Inflammatory macrophage (primary cell): ENCODE measurements around the gene TM6SF1.
"Not testable (repeated sequence)": the region's sequence is repeated elsewhere in the genome, so short reads cannot be mapped to it uniquely, and the experiment has no call there.

Source experiments
- DNase-seq, 2 donors: peaks; one replicate each; pipeline ENCODE4 v3.0.0-alpha.2; 2020 to 2022
- total RNA-seq, 18 experiments: gene quantifications; one replicate each; lab custom pipeline; 2026; ENCODE audit warnings: mixed read lengths in 6 of 18, inconsistent platforms in 2 of 18; lab: John Stamatoyannopoulos, UW

TM6SF1 gene
- 13.0 to 77.3 (median 56.7) reads per million in 18 experiments for total RNA-seq

- peak in 1 of 2 donors; percentile 58 for DNase-seq
These were observed at the start of gene TM6SF1 for GRCh38 chr15:83106994-83107840. TM6SF1 (plus strand) TSS chr15:83107645; CDS start chr15:83107681, 36 bp downstream.

GRCh38 chr15:83057696-83058376, 49.6 kb upstream of the TM6SF1 start:
- DNase-seq, result no peak

- DNase-seq, result no peak
These were observed 45.8 kb upstream of the TM6SF1 start for GRCh38 chr15:83061680-83062079.

- peak; percentile 69 to 73 for DNase-seq
These were observed 44.7 kb upstream of the TM6SF1 start for GRCh38 chr15:83062768-83063180.

GRCh38 chr15:83063551-83063950, 43.9 kb upstream of the TM6SF1 start:
- no peak for DNase-seq

GRCh38 chr15:83064859-83065258, 42.6 kb upstream of the TM6SF1 start:
- peak in 1 of 2 donors; percentile 15 for DNase-seq

- DNase-seq, result no peak
These were observed 42.0 kb upstream of the TM6SF1 start for GRCh38 chr15:83065431-83065830.

- DNase-seq, result no peak
These were observed 41.3 kb upstream of the TM6SF1 start for GRCh38 chr15:83066034-83066733.

- peak; percentile 94 to 97 for DNase-seq
These were observed 40.5 kb upstream of the TM6SF1 start, which contains the start of gene BTBD1 for GRCh38 chr15:83066734-83067637. BTBD1 (minus strand) TSS chr15:83067252; CDS start chr15:83067151, 101 bp downstream.

GRCh38 chr15:83067638-83067962, 39.8 kb upstream of the TM6SF1 start:
- no peak for DNase-seq

- DNase-seq, result no peak
These were observed 39.4 kb upstream of the TM6SF1 start for GRCh38 chr15:83068054-83068453.

- peak; percentile 64 to 66 for DNase-seq
These were observed 38.2 kb upstream of the TM6SF1 start for GRCh38 chr15:83069211-83069642.

GRCh38 chr15:83077491-83078230, 29.8 kb upstream of the TM6SF1 start:
- DNase-seq, result no peak

GRCh38 chr15:83078712-83079111, 28.7 kb upstream of the TM6SF1 start:
- DNase-seq, result no peak

- no peak for DNase-seq
These were observed 26.0 kb upstream of the TM6SF1 start for GRCh38 chr15:83081256-83082014.

- no peak for DNase-seq
These were observed 24.6 kb upstream of the TM6SF1 start for GRCh38 chr15:83082730-83083386.

GRCh38 chr15:83085461-83085860, 22.0 kb upstream of the TM6SF1 start:
- not testable (repeated sequence) for DNase-seq

GRCh38 chr15:83085864-83086552, 21.4 kb upstream of the TM6SF1 start:
- DNase-seq, result not testable (repeated sequence)

- no peak for DNase-seq
These were observed 19.9 kb upstream of the TM6SF1 start for GRCh38 chr15:83087576-83087975.
